WTC11 (cell line): ENCODE measurements around the gene FOXP4. TPM values are rescaled to one million over a fixed set of nuclear protein-coding genes. Genes with fewer than 3 reads are reported as not detected.

Source experiments
- ATAC-seq: fragments of 200-7000 bp; cut with Tn5 transposase; 2 replicates; pipeline ENCODE4 v1.10.0; 2021; ENCODE audit warnings: mild to moderate bottlenecking, moderate library complexity
- CTCF ChIA-PET: fragments of 300-600 bp; sonication (Branson Sonifier 250); formaldehyde crosslinking; loops from one replicate; lab custom pipeline; 2021; ENCODE audit warnings: antibody characterized with exemption; lab: Charles Lee
- POLR2A ChIA-PET: fragments of 350-600 bp; sonication (Branson Sonifier 250); formaldehyde crosslinking; loops from one replicate; lab custom pipeline; 2021; ENCODE audit warnings: antibody characterized with exemption; lab: Charles Lee
- DNase-seq: peaks from one replicate; pipeline ENCODE4 v3.0.0; 2021; ENCODE audit warnings: low spot score
- H3K27ac Mint-ChIP-seq: 2 replicates; pipeline ENCODE4 v1.8.0; 2021; ENCODE audit warnings: mixed read lengths
- H3K27me3 Mint-ChIP-seq: 2 replicates; pipeline ENCODE4 v1.8.0; 2021; ENCODE audit warnings: low read depth, mild to moderate bottlenecking, moderate library complexity, mixed read lengths
- H3K36me3 Mint-ChIP-seq: 2 replicates; pipeline ENCODE4 v1.8.0; 2021; ENCODE audit warnings: mixed read lengths
- H3K4me1 Mint-ChIP-seq: 2 replicates; pipeline ENCODE4 v1.8.0; 2022; ENCODE audit warnings: mixed read lengths
- H3K4me3 Mint-ChIP-seq: 2 replicates; pipeline ENCODE4 v1.8.0; 2021; ENCODE audit warnings: mild to moderate bottlenecking, moderate library complexity, mixed read lengths
- H3K9me3 Mint-ChIP-seq: 2 replicates; pipeline ENCODE4 v1.8.0; 2021; ENCODE audit warnings: mixed read lengths
- AFF4 ChIP-seq: sonication (generic); formaldehyde crosslinking; IDR thresholded peaks from 2 replicates; pipeline ENCODE4 v1.8.1; 2023; ENCODE audit warnings: mild to moderate bottlenecking, missing genetic modification reagents, borderline replicate concordance
- ARID4B ChIP-seq: sonication (generic); formaldehyde crosslinking; IDR thresholded peaks from 2 replicates; pipeline ENCODE4 v1.8.0; 2023; ENCODE audit warnings: missing genetic modification reagents, mild to moderate bottlenecking, borderline replicate concordance
- ATF6 ChIP-seq: sonication (generic); formaldehyde crosslinking; IDR thresholded peaks from 2 replicates; pipeline ENCODE4 v1.8.1; 2023; ENCODE audit warnings: mild to moderate bottlenecking, missing genetic modification reagents
- CREM ChIP-seq: sonication (generic); formaldehyde crosslinking; IDR thresholded peaks from 2 replicates; pipeline ENCODE4 v1.8.1; 2022; ENCODE audit warnings: mild to moderate bottlenecking, missing genetic modification reagents, moderate library complexity
- GABPB1 ChIP-seq: sonication (generic); formaldehyde crosslinking; IDR thresholded peaks from 2 replicates; pipeline ENCODE4 v1.8.1; 2023; ENCODE audit warnings: mild to moderate bottlenecking, missing genetic modification reagents
- MLX ChIP-seq: sonication (generic); formaldehyde crosslinking; IDR thresholded peaks from 2 replicates; pipeline ENCODE4 v1.8.1; 2023; ENCODE audit warnings: mild to moderate bottlenecking, missing genetic modification reagents, moderate library complexity
- NFATC4 ChIP-seq: fragments of 250-450 bp; sonication (Bioruptor Pico); IDR thresholded peaks from 2 replicates; pipeline ENCODE4 v1.9.0; 2021; ENCODE audit warnings: mild to moderate bottlenecking
- NFYB ChIP-seq: sonication (generic); formaldehyde crosslinking; conservative IDR thresholded peaks from 2 replicates; pipeline ENCODE4 v1.8.0; 2022; ENCODE audit warnings: low read depth, missing genetic modification reagents
- PRDM15 ChIP-seq: sonication (generic); formaldehyde crosslinking; IDR thresholded peaks from 2 replicates; pipeline ENCODE4 v1.8.0; 2022; ENCODE audit warnings: missing genetic modification reagents
- SP1 ChIP-seq: sonication (generic); formaldehyde crosslinking; conservative IDR thresholded peaks from 2 replicates; pipeline ENCODE4 v1.8.1; 2022; ENCODE audit warnings: missing genetic modification reagents
- TCF7 ChIP-seq: sonication (generic); formaldehyde crosslinking; IDR thresholded peaks from 2 replicates; pipeline ENCODE4 v1.8.0; 2022; ENCODE audit warnings: mild to moderate bottlenecking, low read depth, missing genetic modification reagents, moderate library complexity
- ZBTB21 ChIP-seq: sonication (generic); formaldehyde crosslinking; IDR thresholded peaks from 2 replicates; pipeline ENCODE4 v1.8.1; 2023; ENCODE audit warnings: mild to moderate bottlenecking, missing genetic modification reagents, borderline replicate concordance
- ZNF317 ChIP-seq: sonication (generic); formaldehyde crosslinking; IDR thresholded peaks from 2 replicates; pipeline ENCODE4 v1.8.1; 2023; ENCODE audit warnings: low read depth, mild to moderate bottlenecking, moderate library complexity, missing genetic modification reagents, borderline replicate concordance
- total RNA-seq: library from RNA; stranded (reverse); gene quantifications from 3 replicates; pipeline ENCODE4 v1.2.3, GENCODE V29; 2021

FOXP4 gene
- total RNA-seq, 1 experiment from 2014 or later, result 36.6 TPM

GRCh38 chr6:41558033-41558807 is 12.0 kb downstream of the FOXP4 start (continued):
- no peak for TF ChIP-seq PRDM15 (CRISPR knock-in tag)
- no peak for TF ChIP-seq GABPB1
- no peak for TF ChIP-seq AFF4 (CRISPR knock-in tag)
- no peak for TF ChIP-seq ZBTB21 (CRISPR knock-in tag)
- no peak for TF ChIP-seq MLX (CRISPR knock-in tag)
- TF ChIP-seq ARID4B (CRISPR knock-in tag), result no peak
- no peak for TF ChIP-seq ZNF317 (CRISPR knock-in tag)

GRCh38 chr6:41559655-41560427 is 13.7 kb downstream of the FOXP4 start:
- ChIA-PET POLR2A (no interaction called here), CTCF (interaction anchor here (1.0 to 4.6 kb wide), 2 partner anchors 117 to 135 kb away, joined by 3 to 22 read pairs; no protein-coding TSS in a partner anchor)
- Mint-ChIP-seq H3K9me3 (no peaks in the 10 kb centered on the region), H3K27ac (no peak overlapping the region), H3K4me3 (peak overlapping the region; percentile 79), H3K4me1 (peaks cover 79% of the 10 kb centered on the region), H3K27me3 (peaks cover 51% of the 10 kb centered on the region), H3K36me3 (no peaks in the 10 kb centered on the region)
- DNase-seq (no peak), ATAC-seq (no peak)
- TF ChIP-seq ATF6 (no peak), TCF7 (CRISPR knock-in tag) (no peak), NFATC4 (CRISPR knock-in tag) (no peak), SP1 (CRISPR knock-in tag) (no peak; the same call in 1 of the 2 replicates), ZNF317 (CRISPR knock-in tag) (no peak), NFYB (CRISPR knock-in tag) (no peak), CREM (CRISPR knock-in tag) (no peak)
